ENCODE results near the gene CA10. TPM values are rescaled to one million over a fixed set of nuclear protein-coding genes. Genes with fewer than 3 reads are reported as not detected.

CA10 gene
- polyA plus RNA-seq, 1 donor (not counting 4 experiments of a cell fraction or from before 2014, with no cell fraction given), result 2.9 TPM

DNA sequence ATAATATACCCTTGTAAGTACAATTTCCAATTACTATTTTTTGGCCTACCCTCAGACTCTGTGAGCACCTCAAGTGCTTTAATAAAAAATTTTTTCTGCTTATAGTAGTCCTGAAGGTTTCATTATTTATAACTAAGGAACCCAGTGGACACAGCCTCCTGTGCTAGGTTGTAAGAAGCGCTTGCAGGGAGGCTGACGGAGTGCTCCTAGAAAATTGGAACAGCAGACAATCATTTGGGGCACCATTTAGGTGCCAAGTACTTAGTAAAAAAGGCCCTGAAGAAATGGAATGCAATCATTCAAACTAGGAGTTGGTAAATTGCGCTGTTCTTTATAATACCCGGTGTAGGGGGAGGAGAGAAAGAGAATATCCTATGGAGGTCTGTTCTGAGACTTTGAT lies 19.8 kb downstream of the CA10 start:
- Histone ChIP-seq H4K20me1 (ENCODE audit: control insufficient read depth, extremely low read depth, insufficient read depth, low read length) (no peaks in the 10 kb centered on the region), H3K27me3 (ENCODE audit: control insufficient read depth, extremely low read depth, insufficient read depth, low read length) (no peaks in the 10 kb centered on the region), H3K4me3 (ENCODE audit: control insufficient read depth in 2 of 3, extremely low read depth in 1 of 3, insufficient read depth in 2 of 3, low read depth in 1 of 3, low read length in 3 of 3) (no peak overlapping the region), H3K79me2 (ENCODE audit: control insufficient read depth, insufficient read depth, low read length) (no peaks in the 10 kb centered on the region), H3K9me1 (ENCODE audit: control insufficient read depth, extremely low read depth, insufficient read depth, low read length) (no peaks in the 10 kb centered on the region), H3K36me3 (ENCODE audit: control insufficient read depth in 2 of 2, extremely low read depth in 1 of 2, insufficient read depth in 2 of 2, low read length in 2 of 2) (no peaks in the 10 kb centered on the region), H3K9me3 (ENCODE audit: control insufficient read depth, low read depth, low read length) (no peaks in the 10 kb centered on the region), H3K27ac (ENCODE audit: control insufficient read depth, insufficient read depth, low read length) (peak overlapping the region; percentile 42), H3K4me2 (ENCODE audit: control insufficient read depth, extremely low read depth, insufficient read depth, low read depth, low read length) (peak overlapping the region; percentile 34), H3K9ac (ENCODE audit: control insufficient read depth, extremely low read depth, insufficient read depth, low read length) (no peak overlapping the region), H3K4me1 (ENCODE audit: control insufficient read depth, extremely low read depth, insufficient read depth, low read length) (peaks cover 32% of the 10 kb centered on the region), H2AFZ (ENCODE audit: control insufficient read depth, low read length) (no peak overlapping the region)
- dilution Hi-C loops (cut with MboI; ENCODE audit: extremely low pct_ligation_motif_present, low sequenced_read_pairs), result no loop called here
- DNase-seq (ENCODE audit: low read depth, low spot score), result no peak
- TF ChIP-seq EZH2 (IDR thresholded peaks at IDR 0.05; ENCODE audit: low read length), result no peak
- TF ChIP-seq, protein P1, sequence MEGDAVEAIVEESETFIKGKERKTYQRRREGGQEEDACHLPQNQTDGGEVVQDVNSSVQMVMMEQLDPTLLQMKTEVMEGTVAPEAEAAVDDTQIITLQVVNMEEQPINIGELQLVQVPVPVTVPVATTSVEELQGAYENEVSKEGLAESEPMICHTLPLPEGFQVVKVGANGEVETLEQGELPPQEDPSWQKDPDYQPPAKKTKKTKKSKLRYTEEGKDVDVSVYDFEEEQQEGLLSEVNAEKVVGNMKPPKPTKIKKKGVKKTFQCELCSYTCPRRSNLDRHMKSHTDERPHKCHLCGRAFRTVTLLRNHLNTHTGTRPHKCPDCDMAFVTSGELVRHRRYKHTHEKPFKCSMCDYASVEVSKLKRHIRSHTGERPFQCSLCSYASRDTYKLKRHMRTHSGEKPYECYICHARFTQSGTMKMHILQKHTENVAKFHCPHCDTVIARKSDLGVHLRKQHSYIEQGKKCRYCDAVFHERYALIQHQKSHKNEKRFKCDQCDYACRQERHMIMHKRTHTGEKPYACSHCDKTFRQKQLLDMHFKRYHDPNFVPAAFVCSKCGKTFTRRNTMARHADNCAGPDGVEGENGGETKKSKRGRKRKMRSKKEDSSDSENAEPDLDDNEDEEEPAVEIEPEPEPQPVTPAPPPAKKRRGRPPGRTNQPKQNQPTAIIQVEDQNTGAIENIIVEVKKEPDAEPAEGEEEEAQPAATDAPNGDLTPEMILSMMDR (optimal IDR thresholded peaks at IDR 0.05 in 1 of 3, IDR thresholded peaks at IDR 0.05 in 1 of 3, conservative IDR thresholded peaks at IDR 0.05 in 1 of 3; ENCODE audit: extremely low read depth in 1 of 3, insufficient read depth in 2 of 3, low read length in 3 of 3), result no peak
- FAIRE-seq, result no peak

DNA sequence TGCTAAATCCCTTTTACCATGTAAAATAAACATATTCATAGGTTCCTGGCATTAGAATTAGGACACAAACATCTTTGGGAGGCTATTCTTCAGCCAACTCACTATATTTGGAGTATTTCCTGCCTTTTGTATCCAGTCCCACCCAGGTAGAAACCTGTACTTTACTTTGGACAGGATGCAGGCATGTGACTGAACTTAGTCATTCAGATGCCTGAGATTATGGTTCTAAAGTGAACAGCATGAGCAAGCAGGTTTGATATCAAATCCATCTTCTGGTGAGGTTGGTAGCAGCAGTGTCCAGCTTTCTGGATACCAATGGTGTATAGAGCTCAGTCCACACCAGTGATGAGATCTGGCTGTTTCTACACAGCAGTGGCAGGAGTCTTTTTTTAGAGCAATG lies 20.2 kb downstream of the CA10 start:
- DNase-seq (ENCODE audit: low read depth, low spot score) (no peak), FAIRE-seq (peak; percentile 93)
- Histone ChIP-seq H3K9me1 (ENCODE audit: control insufficient read depth, extremely low read depth, insufficient read depth, low read length) (no peaks in the 10 kb centered on the region), H3K36me3 (ENCODE audit: control insufficient read depth in 2 of 2, extremely low read depth in 1 of 2, insufficient read depth in 2 of 2, low read length in 2 of 2) (no peaks in the 10 kb centered on the region), H3K4me3 (ENCODE audit: control insufficient read depth in 2 of 3, extremely low read depth in 1 of 3, insufficient read depth in 2 of 3, low read depth in 1 of 3, low read length in 3 of 3) (no peak overlapping the region), H3K4me2 (ENCODE audit: control insufficient read depth, extremely low read depth, insufficient read depth, low read depth, low read length) (peak overlapping the region; percentile 34), H3K4me1 (ENCODE audit: control insufficient read depth, extremely low read depth, insufficient read depth, low read length) (peaks cover 28% of the 10 kb centered on the region), H4K20me1 (ENCODE audit: control insufficient read depth, extremely low read depth, insufficient read depth, low read length) (no peaks in the 10 kb centered on the region), H3K9ac (ENCODE audit: control insufficient read depth, extremely low read depth, insufficient read depth, low read length) (no peak overlapping the region), H3K27me3 (ENCODE audit: control insufficient read depth, extremely low read depth, insufficient read depth, low read length) (no peaks in the 10 kb centered on the region), H2AFZ (ENCODE audit: control insufficient read depth, low read length) (no peak overlapping the region), H3K79me2 (ENCODE audit: control insufficient read depth, insufficient read depth, low read length) (no peaks in the 10 kb centered on the region), H3K27ac (ENCODE audit: control insufficient read depth, insufficient read depth, low read length) (peak overlapping the region; percentile 42), H3K9me3 (ENCODE audit: control insufficient read depth, low read depth, low read length) (no peaks in the 10 kb centered on the region)
- dilution Hi-C loops (cut with MboI; ENCODE audit: extremely low pct_ligation_motif_present, low sequenced_read_pairs), result no loop called here
- TF ChIP-seq, protein P1 (optimal IDR thresholded peaks at IDR 0.05 in 1 of 3, IDR thresholded peaks at IDR 0.05 in 1 of 3, conservative IDR thresholded peaks at IDR 0.05 in 1 of 3; ENCODE audit: extremely low read depth in 1 of 3, insufficient read depth in 2 of 3, low read length in 3 of 3), result no peak
- TF ChIP-seq EZH2 (IDR thresholded peaks at IDR 0.05; ENCODE audit: low read length), result no peak

Data from keratinocyte (primary cell).